Right lobe of liver (tissue), 4 donors: ENCODE results near the gene TIAM2.

Experiments used
- POLR2A ChIP-seq: fragments of 450-650 bp; IDR thresholded peaks from one replicate; pipeline ENCODE4 v1.6.1; 2017; ENCODE audit warnings: antibody characterized with exemption, mild to moderate bottlenecking
- TF ChIP-seq, protein P1 (sequence below), 4 donors: fragments of 200-600 bp in 3 of 4; fragments of 450-650 bp in 1 of 4; IDR thresholded peaks; one replicate each; pipeline versions ENCODE4 v1.5.1 to v1.8.0; 2016 to 2022; ENCODE audit warnings: antibody characterized with exemption in 4 of 4, mild to moderate bottlenecking in 2 of 4
- donor health status: DM: no; HTN: no; CAD: no.
- donor health status: DM: no; HTN: no; CAD: no.
- donor health status: DM: no; HTN: yes; CAD: no.

DNA sequence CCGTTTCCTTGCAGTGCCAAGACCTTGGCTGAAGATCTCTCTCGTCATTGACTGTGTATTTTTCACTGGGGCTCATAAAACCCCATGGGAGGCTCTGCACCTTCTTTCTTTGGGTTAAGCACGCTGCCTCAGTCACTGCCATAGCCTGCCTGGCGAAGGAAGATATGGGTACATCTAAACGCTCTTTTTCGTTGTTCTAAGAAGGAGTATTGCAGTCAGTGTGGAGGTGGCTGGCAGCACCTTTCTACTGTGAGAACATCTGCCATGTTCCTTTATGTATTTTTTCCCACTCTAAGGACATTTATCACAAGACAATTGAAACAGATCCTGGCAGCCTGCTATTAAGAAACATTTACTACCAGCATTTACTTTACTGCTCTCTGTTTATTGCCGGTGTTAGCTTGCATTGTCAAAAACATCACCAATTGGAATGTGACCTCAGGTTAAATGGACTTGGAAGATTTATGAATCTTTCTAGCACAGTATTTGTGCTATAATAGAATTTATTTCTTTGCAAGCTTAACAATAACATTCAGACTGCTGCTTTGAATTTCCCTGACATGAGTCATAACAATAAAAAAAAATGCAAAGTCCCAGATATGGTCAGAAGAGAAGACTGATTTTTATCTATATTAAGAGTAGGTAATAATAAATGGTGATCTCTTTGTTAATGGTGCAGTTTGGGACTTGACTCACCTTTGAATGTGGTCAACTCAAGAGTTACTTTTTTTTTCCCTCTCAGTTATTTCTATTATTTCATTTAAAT lies 206.5 kb downstream of the TIAM2 start:
- TF ChIP-seq, protein P1, sequence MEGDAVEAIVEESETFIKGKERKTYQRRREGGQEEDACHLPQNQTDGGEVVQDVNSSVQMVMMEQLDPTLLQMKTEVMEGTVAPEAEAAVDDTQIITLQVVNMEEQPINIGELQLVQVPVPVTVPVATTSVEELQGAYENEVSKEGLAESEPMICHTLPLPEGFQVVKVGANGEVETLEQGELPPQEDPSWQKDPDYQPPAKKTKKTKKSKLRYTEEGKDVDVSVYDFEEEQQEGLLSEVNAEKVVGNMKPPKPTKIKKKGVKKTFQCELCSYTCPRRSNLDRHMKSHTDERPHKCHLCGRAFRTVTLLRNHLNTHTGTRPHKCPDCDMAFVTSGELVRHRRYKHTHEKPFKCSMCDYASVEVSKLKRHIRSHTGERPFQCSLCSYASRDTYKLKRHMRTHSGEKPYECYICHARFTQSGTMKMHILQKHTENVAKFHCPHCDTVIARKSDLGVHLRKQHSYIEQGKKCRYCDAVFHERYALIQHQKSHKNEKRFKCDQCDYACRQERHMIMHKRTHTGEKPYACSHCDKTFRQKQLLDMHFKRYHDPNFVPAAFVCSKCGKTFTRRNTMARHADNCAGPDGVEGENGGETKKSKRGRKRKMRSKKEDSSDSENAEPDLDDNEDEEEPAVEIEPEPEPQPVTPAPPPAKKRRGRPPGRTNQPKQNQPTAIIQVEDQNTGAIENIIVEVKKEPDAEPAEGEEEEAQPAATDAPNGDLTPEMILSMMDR (IDR thresholded peaks at IDR 0.05), result no peak
- no peak for TF ChIP-seq POLR2A
